HepG2 (cell line): ENCODE results near the gene ANKRD12. TPM values are rescaled to one million over a fixed set of nuclear protein-coding genes. Genes with fewer than 3 reads are reported as not detected.

Experiments used
- CBX5 ChIP-seq: sonication (generic); formaldehyde crosslinking; IDR thresholded peaks from 2 replicates; pipeline ENCODE4 v1.4.0; 2020; ENCODE audit warnings: missing genetic modification reagents, borderline replicate concordance
- CHCHD3 ChIP-seq: sonication (generic); formaldehyde crosslinking; IDR thresholded peaks from 2 replicates; pipeline ENCODE4 v1.8.0; 2022; ENCODE audit warnings: mild to moderate bottlenecking, missing genetic modification reagents, moderate library complexity
- FOSL1 ChIP-seq: sonication (generic); formaldehyde crosslinking; IDR thresholded peaks from 2 replicates; pipeline ENCODE4 v1.9.0; 2021; ENCODE audit warnings: missing genetic modification reagents, borderline replicate concordance
- FOXJ3 ChIP-seq: sonication (generic); formaldehyde crosslinking; IDR thresholded peaks from 2 replicates; pipeline ENCODE4 v1.4.0; 2020; ENCODE audit warnings: missing genetic modification reagents, mild to moderate bottlenecking, borderline replicate concordance
- MBNL3 ChIP-seq: fragments of 250-450 bp; sonication (Bioruptor Pico); conservative IDR thresholded peaks from 2 replicates; pipeline ENCODE4 v1.8.0; 2022; ENCODE audit warnings: mild to moderate bottlenecking, inconsistent platforms
- NCOR1 ChIP-seq: fragments of 200-600 bp; sonication (generic); IDR thresholded peaks from 2 replicates; pipeline ENCODE4 v1.7.0; 2017; ENCODE audit warnings: antibody characterized with exemption, low read length, borderline replicate concordance
- PITX1 ChIP-seq: sonication (generic); formaldehyde crosslinking; IDR thresholded peaks from 2 replicates; pipeline ENCODE4 v1.5.1; 2020; ENCODE audit warnings: mild to moderate bottlenecking, missing genetic modification reagents
- RELA ChIP-seq: sonication (generic); formaldehyde crosslinking; IDR thresholded peaks from 2 replicates; pipeline ENCODE4 v1.4.0; 2020; ENCODE audit warnings: missing genetic modification reagents
- SIX4 ChIP-seq: sonication (generic); formaldehyde crosslinking; IDR thresholded peaks from 2 replicates; pipeline ENCODE4 v1.4.0; 2020; ENCODE audit warnings: missing genetic modification reagents
- SMARCC2 ChIP-seq: fragments of 450-650 bp; IDR thresholded peaks from 2 replicates; pipeline ENCODE4 v1.6.1; 2017; ENCODE audit warnings: antibody characterized with exemption, mild to moderate bottlenecking
- ZMAT3 ChIP-seq: sonication (generic); formaldehyde crosslinking; conservative IDR thresholded peaks from 2 replicates; pipeline ENCODE4 v1.7.0; 2021; ENCODE audit warnings: missing genetic modification reagents
- ZNF607 ChIP-seq: sonication (generic); formaldehyde crosslinking; IDR thresholded peaks from 2 replicates; pipeline ENCODE4 v1.5.1; 2020; ENCODE audit warnings: missing genetic modification reagents, mild to moderate bottlenecking, borderline replicate concordance
- ZNF616 ChIP-seq: sonication (generic); formaldehyde crosslinking; IDR thresholded peaks from 2 replicates; pipeline ENCODE4 v1.5.0; 2020; ENCODE audit warnings: low read depth, mild to moderate bottlenecking, missing genetic modification reagents
- ZSCAN30 ChIP-seq: sonication (generic); formaldehyde crosslinking; IDR thresholded peaks from 2 replicates; pipeline ENCODE4 v1.5.0; 2020; ENCODE audit warnings: mild to moderate bottlenecking, missing genetic modification reagents
- polyA plus RNA-seq, 8 experiments: library from polyadenylated mRNA; depleted of rRNA in 3 of 8; stranded (reverse) in 7 of 8; unstranded in 1 of 8; fragments of >200 nt; fragmentation: Illumina TruSeq in 4 of 8; extraction: Trizol in 4 of 8; gene quantifications; 2 replicates each; pipeline versions ENCODE4 v1.2.1 to v1.2.3, GENCODE V29; 2011 to 2016; ENCODE audit warnings: low read depth in 4 of 8, missing spikeins in 1 of 8, mixed read lengths in 1 of 8; ENCODE audit not compliant: insufficient read depth in 1 of 8
- total RNA-seq, 5 experiments: library from RNA; depleted of rRNA; stranded (reverse); fragments of >200 nt; fragmentation: Illumina TruSeq; extraction: Trizol; gene quantifications; 2 replicates each; pipeline ENCODE4 v1.2.3, GENCODE V29; 2016; ENCODE audit warnings: low read depth in 1 of 5
- TF ChIP-seq, protein P1 (sequence below): sonication (generic); formaldehyde crosslinking; IDR thresholded peaks from 2 replicates; pipeline ENCODE4 v1.8.1; 2023; ENCODE audit warnings: mild to moderate bottlenecking, moderate library complexity, missing genetic modification reagents
- TF ChIP-seq, protein P2 (sequence below): sonication (generic); formaldehyde crosslinking; IDR thresholded peaks from 2 replicates; pipeline ENCODE4 v1.4.0; 2020; ENCODE audit warnings: mild to moderate bottlenecking, missing genetic modification reagents, borderline replicate concordance
- TF ChIP-seq, protein P3 (sequence below): sonication (generic); formaldehyde crosslinking; IDR thresholded peaks from 2 replicates; pipeline ENCODE4 v1.5.0; 2020; ENCODE audit warnings: mild to moderate bottlenecking, missing genetic modification reagents, borderline replicate concordance
- TF ChIP-seq, protein P4 (sequence below): IDR thresholded peaks from 2 replicates; pipeline ENCODE4 v1.6.1; 2016; ENCODE audit warnings: low read depth, missing genetic modification reagents, missing compliant biosample characterization

Gene ANKRD12
- total and polyA plus RNA-seq, 2 of the 13 experiments (the other 11 are each of a cell fraction or from before 2014, with no cell fraction given): 6.0 to 23.2 TPM

DNA sequence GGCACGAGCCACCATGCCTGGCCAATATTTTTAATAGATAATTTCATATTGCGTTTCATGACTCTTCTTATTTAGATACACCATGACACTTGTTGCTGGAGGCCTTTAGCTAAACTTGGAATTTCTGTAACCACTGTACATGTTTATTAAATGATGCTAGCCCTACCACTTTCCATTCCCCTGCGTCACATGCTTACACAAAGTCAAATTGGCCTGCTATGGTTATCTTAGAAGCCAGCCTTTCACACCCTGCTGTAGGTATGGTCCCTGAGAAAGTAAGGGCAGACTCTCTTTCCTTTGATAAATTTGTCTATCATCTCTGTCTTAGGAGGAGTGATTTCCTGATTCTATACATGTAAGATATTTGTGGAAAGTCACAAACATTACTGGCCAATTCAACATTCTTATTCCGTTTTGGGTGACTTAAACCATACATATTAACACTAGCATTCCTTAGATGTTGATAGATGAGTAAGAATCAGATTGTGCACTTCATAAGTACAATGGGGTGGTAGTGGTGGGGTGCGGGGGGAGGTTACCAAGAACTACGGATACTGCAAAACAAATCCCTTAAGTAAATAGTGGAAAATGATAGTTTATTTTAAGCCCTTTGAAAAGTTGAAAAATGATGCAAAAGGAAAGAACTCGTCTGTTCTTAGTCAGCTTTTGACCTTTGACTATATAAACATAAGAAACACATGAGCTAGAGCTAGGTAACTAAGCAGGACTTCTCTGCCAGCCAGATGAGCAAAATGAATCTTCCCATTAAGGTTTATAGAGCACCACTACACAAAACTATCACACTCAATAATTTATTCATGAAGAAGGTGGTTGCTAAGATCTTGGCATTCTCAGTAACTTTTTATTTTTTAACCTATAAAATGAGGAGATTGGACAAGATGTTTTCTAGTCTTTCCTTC lies 42.0 kb upstream of the ANKRD12 start (continued):
- TF ChIP-seq PITX1 (peak; percentile 51; the same call in 1 of the 2 replicates), ZSCAN30 (CRISPR knock-in tag) (no peak), RELA (CRISPR knock-in tag) (no peak), CHCHD3 (no peak), SIX4 (CRISPR knock-in tag) (0 out of 2 replicates have a peak, but pooled peaks have one; percentile 36), CBX5 (CRISPR knock-in tag) (no peak), FOSL1 (no peak), SMARCC2 (no peak), ZMAT3 (CRISPR knock-in tag) (no peak), ZNF616 (CRISPR knock-in tag) (no peak), MBNL3 (CRISPR knock-in tag) (no peak), NCOR1 (peak; percentile 84), ZNF607 (CRISPR knock-in tag) (no peak), FOXJ3 (CRISPR knock-in tag) (no peak; the same call in 1 of the 2 replicates)
- TF ChIP-seq, protein P1, sequence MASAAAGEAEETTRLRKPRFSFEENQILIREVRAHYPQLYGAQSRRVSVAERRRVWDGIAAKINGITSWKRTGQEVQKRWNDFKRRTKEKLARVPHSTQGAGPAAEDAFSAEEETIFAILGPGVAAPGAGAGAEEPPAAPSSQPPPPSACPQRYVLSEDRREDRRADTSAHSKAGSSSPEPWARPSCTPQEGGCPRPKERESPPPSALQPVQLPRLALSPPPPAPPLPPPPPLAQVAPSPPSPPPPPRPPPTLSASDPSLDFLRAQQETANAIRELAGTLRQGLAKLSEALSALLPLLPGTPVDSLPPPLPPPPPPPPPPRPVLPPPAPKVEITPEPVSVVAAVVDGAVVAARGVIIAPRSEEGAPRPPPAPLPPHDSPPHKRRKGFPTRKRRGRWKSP (CRISPR knock-in tag): no peak
- TF ChIP-seq, protein P2, sequence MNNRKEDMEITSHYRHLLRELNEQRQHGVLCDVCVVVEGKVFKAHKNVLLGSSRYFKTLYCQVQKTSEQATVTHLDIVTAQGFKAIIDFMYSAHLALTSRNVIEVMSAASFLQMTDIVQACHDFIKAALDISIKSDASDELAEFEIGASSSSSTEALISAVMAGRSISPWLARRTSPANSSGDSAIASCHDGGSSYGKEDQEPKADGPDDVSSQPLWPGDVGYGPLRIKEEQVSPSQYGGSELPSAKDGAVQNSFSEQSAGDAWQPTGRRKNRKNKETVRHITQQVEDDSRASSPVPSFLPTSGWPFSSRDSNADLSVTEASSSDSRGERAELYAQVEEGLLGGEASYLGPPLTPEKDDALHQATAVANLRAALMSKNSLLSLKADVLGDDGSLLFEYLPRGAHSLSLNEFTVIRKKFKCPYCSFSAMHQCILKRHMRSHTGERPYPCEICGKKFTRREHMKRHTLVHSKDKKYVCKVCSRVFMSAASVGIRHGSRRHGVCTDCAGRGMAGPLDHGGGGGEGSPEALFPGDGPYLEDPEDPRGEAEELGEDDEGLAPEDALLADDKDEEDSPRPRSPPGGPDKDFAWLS: no peak
- TF ChIP-seq, protein P3, sequence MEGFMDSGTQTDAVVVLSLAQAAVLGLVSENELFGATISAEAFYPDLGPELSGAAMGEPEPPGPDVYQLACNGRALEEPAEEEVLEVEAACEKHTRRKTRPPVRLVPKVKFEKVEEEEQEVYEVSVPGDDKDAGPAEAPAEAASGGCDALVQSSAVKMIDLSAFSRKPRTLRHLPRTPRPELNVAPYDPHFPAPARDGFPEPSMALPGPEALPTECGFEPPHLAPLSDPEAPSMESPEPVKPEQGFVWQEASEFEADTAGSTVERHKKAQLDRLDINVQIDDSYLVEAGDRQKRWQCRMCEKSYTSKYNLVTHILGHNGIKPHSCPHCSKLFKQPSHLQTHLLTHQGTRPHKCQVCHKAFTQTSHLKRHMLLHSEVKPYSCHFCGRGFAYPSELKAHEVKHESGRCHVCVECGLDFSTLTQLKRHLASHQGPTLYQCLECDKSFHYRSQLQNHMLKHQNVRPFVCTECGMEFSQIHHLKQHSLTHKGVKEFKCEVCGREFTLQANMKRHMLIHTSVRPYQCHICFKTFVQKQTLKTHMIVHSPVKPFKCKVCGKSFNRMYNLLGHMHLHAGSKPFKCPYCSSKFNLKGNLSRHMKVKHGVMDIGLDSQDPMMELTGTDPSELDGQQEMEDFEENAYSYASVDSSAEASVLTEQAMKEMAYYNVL (CRISPR knock-in tag): 0 out of 2 replicates have a peak, but pooled peaks have one; percentile 51
- TF ChIP-seq, protein P4, sequence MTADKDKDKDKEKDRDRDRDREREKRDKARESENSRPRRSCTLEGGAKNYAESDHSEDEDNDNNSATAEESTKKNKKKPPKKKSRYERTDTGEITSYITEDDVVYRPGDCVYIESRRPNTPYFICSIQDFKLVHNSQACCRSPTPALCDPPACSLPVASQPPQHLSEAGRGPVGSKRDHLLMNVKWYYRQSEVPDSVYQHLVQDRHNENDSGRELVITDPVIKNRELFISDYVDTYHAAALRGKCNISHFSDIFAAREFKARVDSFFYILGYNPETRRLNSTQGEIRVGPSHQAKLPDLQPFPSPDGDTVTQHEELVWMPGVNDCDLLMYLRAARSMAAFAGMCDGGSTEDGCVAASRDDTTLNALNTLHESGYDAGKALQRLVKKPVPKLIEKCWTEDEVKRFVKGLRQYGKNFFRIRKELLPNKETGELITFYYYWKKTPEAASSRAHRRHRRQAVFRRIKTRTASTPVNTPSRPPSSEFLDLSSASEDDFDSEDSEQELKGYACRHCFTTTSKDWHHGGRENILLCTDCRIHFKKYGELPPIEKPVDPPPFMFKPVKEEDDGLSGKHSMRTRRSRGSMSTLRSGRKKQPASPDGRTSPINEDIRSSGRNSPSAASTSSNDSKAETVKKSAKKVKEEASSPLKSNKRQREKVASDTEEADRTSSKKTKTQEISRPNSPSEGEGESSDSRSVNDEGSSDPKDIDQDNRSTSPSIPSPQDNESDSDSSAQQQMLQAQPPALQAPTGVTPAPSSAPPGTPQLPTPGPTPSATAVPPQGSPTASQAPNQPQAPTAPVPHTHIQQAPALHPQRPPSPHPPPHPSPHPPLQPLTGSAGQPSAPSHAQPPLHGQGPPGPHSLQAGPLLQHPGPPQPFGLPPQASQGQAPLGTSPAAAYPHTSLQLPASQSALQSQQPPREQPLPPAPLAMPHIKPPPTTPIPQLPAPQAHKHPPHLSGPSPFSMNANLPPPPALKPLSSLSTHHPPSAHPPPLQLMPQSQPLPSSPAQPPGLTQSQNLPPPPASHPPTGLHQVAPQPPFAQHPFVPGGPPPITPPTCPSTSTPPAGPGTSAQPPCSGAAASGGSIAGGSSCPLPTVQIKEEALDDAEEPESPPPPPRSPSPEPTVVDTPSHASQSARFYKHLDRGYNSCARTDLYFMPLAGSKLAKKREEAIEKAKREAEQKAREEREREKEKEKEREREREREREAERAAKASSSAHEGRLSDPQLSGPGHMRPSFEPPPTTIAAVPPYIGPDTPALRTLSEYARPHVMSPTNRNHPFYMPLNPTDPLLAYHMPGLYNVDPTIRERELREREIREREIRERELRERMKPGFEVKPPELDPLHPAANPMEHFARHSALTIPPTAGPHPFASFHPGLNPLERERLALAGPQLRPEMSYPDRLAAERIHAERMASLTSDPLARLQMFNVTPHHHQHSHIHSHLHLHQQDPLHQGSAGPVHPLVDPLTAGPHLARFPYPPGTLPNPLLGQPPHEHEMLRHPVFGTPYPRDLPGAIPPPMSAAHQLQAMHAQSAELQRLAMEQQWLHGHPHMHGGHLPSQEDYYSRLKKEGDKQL (CRISPR knock-in tag): peak; percentile 84
